ENCODE data around the gene TUBA4B. TPM values are rescaled to one million over a fixed set of nuclear protein-coding genes. Genes with fewer than 3 reads are reported as not detected.
"Not testable (repeated sequence)": the region's sequence is repeated elsewhere in the genome, so short reads cannot be mapped to it uniquely, and the experiment has no call there.

The TUBA4B gene
- total RNA-seq, 4 donors from 2014 or later = not detected

- TF ChIP-seq CTCF (IDR thresholded peaks at IDR 0.05) (no peak), EP300 (IDR thresholded peaks at IDR 0.05) (no peak), POLR2A (IDR thresholded peaks at IDR 0.05) (no peak)
- peaks cover 0 to 28% (median 0%) of the 10 kb centered on the region in 3 donors for H3K36me3 ChIP-seq
- peak overlapping the region in 3 of 4 donors; percentile 63 to 89 (median 76) for H3K27ac ChIP-seq
- peaks cover 0 to 36% of the 10 kb centered on the region in 2 donors for H3K27me3 ChIP-seq
- peak overlapping the region in 2 of 4 donors; percentile 64 to 73 for H3K4me3 ChIP-seq
- H3K4me1 ChIP-seq = peaks cover 0 to 61% (median 35%) of the 10 kb centered on the region in 4 donors
- no peak for DNase-seq (ENCODE audit: low spot score in 2 of 2)
- 68 to 76% methylated on average over 5 of the region's 5 CpGs for whole genome bisulfite sequencing, 2 donors
- H3K9me3 ChIP-seq = no peaks in the 10 kb centered on the region
These were observed 959 bp upstream of the TUBA4B start for GRCh38 chr2:219252084-219252483.

GRCh38 chr2:219252570-219252899 is 508 bp upstream of the TUBA4B start:
- Histone ChIP-seq H3K4me1 (peaks cover 0 to 61% (median 33%) of the 10 kb centered on the region in 4 donors), H3K36me3 (peaks cover 0 to 24% (median 0%) of the 10 kb centered on the region in 3 donors), H3K9me3 (no peaks in the 10 kb centered on the region), H3K4me3 (peak overlapping the region; percentile 49 to 81 (median 68)), H3K27ac (peak overlapping the region in 3 of 4 donors; percentile 63 to 89 (median 76)), H3K27me3 (peaks cover 0 to 36% of the 10 kb centered on the region in 2 donors)
- TF ChIP-seq EP300 (IDR thresholded peaks at IDR 0.05) (no peak), POLR2A (IDR thresholded peaks at IDR 0.05) (no peak), CTCF (IDR thresholded peaks at IDR 0.05) (no peak)
- WGBS, 2 donors = 13 to 21% methylated on average over 9 of the region's 9 CpGs
- DNase-seq (ENCODE audit: low spot score in 2 of 2) = no peak

- peak; percentile 65 to 69 for DNase-seq (ENCODE audit: low spot score in 2 of 2)
- peak within 1 kb of the TSS; percentile 49 to 81 (median 68) for H3K4me3 ChIP-seq
- H3K36me3 ChIP-seq = peaks cover 0 to 9% (median 0%) of the 10 kb centered on the region in 3 donors
- TF ChIP-seq POLR2A (IDR thresholded peaks at IDR 0.05) (peak; percentile 68 to 91), CTCF (IDR thresholded peaks at IDR 0.05) (peak in 3 of 5 experiments; percentile 12 to 46 (median 41)), EP300 (IDR thresholded peaks at IDR 0.05) (peak; percentile 55 to 90)
- no peaks in the 10 kb centered on the region for H3K9me3 ChIP-seq
- H3K4me1 ChIP-seq = peaks cover 0 to 56% (median 32%) of the 10 kb centered on the region in 4 donors
- peaks cover 0 to 41% of the 10 kb centered on the region in 2 donors for H3K27me3 ChIP-seq
- peak within 1 kb of the TSS; percentile 7 to 89 (median 70) for H3K27ac ChIP-seq
- 0% methylated on average over 21 to 34 of the region's 76 CpGs for WGBS, 2 donors
These were observed 928 bp downstream of the TUBA4B start, which contains the start of gene TUBA4A for GRCh38 chr2:219253753-219254589. Gene TUBA4A, minus strand, starts transcription at chr2:219253918. Its CDS starts 60 bp downstream, at chr2:219253858.

- Histone ChIP-seq H3K9me3 (no peaks in the 10 kb centered on the region), H3K27me3 (peaks cover 0 to 43% of the 10 kb centered on the region in 2 donors), H3K36me3 (peaks cover 0 to 6% (median 0%) of the 10 kb centered on the region in 3 donors), H3K4me1 (peaks cover 0 to 49% (median 24%) of the 10 kb centered on the region in 4 donors), H3K27ac (peak overlapping the region in 3 of 4 donors; percentile 33 to 89 (median 76)), H3K4me3 (peak overlapping the region; percentile 49 to 81 (median 68))
- no peak for DNase-seq (ENCODE audit: low spot score in 2 of 2)
- TF ChIP-seq EP300 (IDR thresholded peaks at IDR 0.05) (no peak), POLR2A (IDR thresholded peaks at IDR 0.05) (no peak)
- 19 to 22% methylated on average over 10 to 11 of the region's 12 CpGs for WGBS, 2 donors
These were observed 1.7 kb downstream of the TUBA4B start for GRCh38 chr2:219254590-219255201.

- not testable (repeated sequence) for H3K4me3 ChIP-seq; H3K27ac ChIP-seq; DNase-seq (ENCODE audit: low spot score in 2 of 2); H3K9me3 ChIP-seq; H3K36me3 ChIP-seq
- 79 to 81% methylated on average over 10 of the region's 10 CpGs for WGBS, 2 donors
- H3K4me1 ChIP-seq = peaks cover 0 to 15% (median 8%) of the 10 kb centered on the region in 4 donors
- peaks cover 0 to 52% of the 10 kb centered on the region in 2 donors for H3K27me3 ChIP-seq
These were observed 5.9 kb downstream of the TUBA4B start for GRCh38 chr2:219258942-219259341.

Data from tibial nerve (tissue), 4 donors.